DMS53 treated with DMSO at 0.1 percent for 48 hours (cell line): ENCODE data around the gene KIAA0040.

ENCODE experiments used
- DNase-seq: peaks from one replicate; lab custom pipeline; 2025; ENCODE audit not compliant: unreplicated experiment; lab: John Stamatoyannopoulos, UW

Gene KIAA0040

DNA sequence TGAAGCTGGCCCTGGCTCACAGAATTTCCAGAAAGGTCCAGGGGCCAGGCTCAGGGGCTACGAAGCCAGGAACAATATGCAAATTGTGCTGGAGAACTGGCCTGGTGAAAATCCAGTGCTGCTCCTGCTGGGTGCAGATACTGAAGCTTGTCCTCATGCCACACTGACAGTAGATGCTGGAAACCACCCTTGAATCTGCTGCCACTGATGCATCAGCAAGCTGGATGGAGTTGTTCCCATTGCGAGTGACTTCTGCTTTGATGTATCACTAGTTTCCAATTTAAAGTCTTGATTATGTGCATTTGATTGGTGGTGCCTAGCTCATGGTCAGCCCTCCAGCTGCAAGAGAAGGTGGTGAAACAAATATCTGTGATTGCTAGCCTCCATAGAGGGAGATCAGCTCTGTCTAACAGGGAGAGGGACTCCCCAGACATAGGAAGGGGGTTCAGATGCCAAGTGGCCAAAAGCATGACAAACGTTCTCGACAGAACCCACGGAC, 11.0 kb upstream of the KIAA0040 start:
- no peak for DNase-seq

GRCh38 chr1:175200678-175201521, 8.3 kb upstream of the KIAA0040 start:
- no peak for DNase-seq

DNA sequence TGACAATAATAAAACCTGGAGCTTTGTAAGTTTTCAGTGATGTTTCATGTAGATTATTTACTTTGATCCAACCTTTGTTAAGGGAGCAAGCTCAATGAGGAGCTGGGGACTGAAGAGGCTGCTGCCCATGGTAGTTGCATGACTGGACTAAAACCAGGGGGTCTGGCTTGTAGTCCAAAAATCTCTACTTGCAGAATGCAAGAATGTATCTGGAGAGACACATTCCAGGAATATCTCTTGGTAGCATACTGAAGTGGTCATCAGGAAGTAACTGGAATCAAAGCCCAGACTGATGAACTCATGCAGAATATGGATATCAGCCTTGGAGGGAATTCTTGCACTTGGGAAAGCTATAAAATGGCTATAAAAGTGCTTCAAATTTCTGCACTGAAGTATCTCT, 5.8 kb upstream of the KIAA0040 start:
- no peak for DNase-seq

GRCh38 chr1:175197531-175197930, 5.0 kb upstream of the KIAA0040 start:
- DNase-seq, result no peak

GRCh38 chr1:175195798-175196197, 3.2 kb upstream of the KIAA0040 start:
- DNase-seq, result no peak

DNA sequence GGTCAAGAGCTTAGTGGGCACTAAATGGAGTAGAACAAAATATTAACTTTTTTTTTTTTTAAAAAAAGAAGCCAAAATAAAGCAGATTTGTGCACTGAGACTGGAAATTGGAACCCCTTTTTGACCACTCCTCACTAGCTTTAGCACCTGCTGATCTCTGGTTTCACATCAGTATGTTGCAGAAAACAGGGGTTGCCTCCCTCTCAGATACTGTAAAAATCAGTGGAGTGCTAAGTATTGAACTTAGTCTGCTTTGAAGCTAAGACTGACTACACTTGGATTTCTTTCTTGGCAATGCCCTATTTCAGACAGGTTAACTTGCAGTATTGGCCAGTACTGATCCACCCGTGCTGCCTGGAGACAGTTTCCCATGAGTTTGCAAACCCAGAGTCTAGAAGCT, 2.7 kb upstream of the KIAA0040 start:
- no peak for DNase-seq

DNA sequence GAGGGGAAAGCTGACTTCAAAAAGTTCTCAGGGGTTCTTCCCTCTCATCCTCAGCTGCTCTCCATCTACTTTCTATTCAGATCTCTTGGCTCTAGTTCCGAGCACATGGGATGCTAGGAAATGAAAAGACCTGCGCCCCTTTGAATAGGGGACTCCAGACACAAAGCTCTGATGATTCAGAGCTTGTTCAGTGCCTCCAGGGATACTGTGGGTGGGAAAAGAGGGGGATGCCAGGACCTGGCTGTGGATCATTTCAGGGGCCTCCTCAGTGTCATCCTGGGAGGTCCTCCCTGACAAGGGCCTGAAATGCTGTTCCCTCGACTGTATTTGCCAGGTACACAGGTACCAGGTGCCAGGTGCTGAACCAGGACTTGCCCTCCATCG, 943 bp upstream of the KIAA0040 start:
- DNase-seq, result no peak

GRCh38 chr1:175192111-175192629, 406 bp downstream of the KIAA0040 start:
- peak; percentile 56 for DNase-seq

DNA sequence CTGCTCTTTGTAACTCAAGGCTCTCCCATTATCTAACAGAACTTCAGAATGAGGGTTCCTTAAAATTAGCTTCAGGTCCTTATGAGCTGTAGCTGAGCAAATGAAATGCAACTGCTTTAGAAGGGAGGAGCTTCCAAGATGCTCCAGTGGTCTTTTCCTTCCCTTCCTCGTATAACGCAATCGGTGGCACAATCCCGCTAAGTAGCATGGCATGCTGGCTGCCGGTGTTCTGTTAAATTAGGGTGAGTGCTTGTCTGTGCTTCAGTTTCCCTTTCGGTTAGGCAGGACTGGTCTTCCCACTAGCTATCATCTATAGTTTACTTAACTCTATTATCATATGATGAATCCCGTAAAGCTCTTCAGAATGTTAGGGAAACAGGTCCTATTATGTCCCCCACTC, 917 bp downstream of the KIAA0040 start:
- peak; percentile 51 for DNase-seq

GRCh38 chr1:175188936-175189335, 3.6 kb downstream of the KIAA0040 start:
- no peak for DNase-seq

DNA sequence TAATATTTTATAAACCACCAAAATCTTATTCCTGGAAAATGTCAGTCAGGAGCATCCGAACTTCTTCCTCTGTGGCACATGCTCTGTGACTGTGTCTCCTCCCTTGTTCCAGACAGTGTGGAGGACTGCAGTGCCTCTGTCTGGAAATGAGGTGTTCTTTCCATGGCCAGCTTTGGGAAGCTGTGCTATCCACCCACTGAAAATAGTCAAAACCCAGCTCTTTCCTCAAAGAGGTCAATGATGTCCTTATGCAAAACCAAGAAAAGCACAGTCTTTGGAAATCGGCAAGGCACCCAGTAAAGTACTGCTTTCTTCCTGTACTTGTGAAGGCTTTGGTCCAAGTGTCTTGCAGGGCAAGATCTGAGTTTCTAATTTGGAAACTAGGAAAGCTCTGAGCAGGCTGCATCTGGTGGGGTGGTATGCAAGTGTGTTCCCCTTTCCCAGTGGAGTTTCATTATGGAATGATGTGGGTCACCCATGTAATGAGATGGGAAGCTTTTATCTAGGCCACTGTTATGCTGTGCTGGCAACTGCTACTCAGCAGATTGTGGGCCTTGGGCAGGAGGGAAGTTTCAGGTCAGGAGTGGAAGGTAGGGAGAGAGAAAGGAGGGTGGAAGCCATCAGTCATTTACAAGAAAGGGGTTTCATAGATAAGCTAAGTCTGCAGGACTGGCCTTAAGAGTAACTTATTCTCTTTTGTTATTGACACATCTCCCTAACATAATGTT, 6.0 kb downstream of the KIAA0040 start:
- DNase-seq, result no peak

DNA sequence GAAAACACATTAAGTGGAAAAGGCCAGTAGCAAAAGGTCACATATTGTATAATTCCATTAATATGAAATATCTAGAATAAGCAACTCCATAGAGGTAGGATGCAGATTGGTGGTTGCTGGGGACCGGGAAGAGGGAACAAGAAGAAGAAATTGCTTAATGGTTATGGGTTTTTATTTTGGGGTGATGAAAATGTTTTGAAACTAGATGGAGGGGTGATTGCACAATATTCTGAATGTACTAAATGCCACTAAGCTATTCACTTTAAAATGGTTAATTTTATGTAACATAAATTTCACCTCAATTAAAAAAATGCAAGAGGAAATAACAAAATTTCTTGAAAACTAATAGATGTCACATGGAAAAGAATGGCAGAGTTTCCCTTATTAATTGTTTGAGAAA, 6.7 kb downstream of the KIAA0040 start:
- DNase-seq, result no peak

- DNase-seq, result no peak
Observed at GRCh38 chr1:175183586-175183985, 9.0 kb downstream of the KIAA0040 start.

DNA sequence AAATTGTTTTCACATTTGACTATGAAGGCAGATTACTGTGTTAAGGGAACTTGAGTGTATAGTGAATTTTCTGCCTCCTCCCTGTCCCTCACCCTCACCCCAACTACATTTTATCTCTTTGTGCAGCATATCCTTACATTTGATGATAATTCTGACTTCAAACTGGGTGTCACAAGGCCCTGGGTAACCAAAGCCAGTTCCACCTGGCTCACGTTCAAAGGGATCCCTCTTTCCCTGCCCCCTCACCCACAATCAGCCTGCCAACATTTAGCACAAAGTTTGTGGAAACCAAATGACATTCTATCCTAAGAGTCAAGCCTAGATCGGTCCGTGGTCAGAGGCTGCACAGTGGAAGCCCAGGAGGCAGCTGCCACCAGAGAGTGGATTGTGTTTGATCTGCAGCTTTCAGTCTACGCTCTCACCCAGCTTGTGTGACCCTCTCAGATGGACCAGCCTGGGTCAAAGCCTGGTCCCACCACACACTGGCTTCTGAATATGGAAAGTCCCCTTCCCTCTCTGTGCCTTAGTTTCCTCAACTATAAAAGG, 10.3 kb downstream of the KIAA0040 start:
- no peak for DNase-seq

DNA sequence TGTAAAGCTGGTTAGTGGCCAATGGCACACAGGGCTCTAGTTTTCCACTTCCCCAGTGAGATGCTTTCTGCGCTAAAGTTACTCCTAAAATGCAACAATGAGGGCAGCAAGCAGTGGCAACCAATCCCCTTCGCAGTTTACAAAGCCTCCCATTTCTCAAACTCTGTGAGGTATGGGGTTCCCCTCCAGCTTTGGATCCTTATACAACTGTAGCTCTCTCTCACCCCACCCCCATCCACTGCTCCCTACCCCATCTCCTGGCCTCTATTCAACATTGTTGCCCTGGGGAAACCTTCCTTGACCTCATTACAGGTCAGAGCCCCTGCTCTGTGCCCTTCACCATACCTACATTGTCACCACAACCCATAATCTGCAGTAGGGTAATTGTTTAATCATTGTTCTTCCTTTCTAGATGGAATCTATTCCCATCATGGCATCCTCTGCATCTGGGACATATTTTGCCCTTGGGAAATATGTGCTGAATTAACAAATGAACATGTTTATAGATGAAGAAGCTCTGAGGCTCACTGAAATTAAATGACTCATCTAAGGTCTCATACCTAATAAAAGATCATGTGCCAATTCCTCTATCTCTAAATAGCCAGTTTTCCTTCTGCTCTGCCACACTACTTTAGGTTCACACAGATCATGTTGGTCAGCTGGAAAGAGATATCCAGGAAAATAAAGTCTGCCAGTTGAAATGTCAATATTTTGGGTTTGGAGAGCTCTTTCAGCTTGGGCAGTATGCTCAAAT, 12.6 kb downstream of the KIAA0040 start:
- no peak for DNase-seq

DNA sequence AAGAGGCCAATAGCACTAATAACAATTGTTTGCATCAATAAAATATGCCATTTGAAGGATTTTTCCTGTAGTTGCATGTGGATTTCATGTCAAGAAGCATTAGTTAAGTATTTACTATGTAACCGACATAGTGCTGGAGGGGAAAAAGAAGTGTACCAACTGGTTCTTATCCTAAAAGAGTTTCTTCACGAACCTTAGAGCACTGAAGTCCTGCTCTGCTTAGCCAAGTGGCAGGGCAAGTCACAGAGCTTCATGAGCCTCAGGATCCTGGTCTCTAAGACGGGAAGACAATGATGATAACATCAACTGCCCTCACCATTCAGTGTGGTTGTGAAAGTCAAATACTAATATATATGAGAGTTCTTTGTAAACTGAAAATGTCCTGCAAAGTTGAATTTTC, 14.1 kb downstream of the KIAA0040 start:
- no peak for DNase-seq

DNA sequence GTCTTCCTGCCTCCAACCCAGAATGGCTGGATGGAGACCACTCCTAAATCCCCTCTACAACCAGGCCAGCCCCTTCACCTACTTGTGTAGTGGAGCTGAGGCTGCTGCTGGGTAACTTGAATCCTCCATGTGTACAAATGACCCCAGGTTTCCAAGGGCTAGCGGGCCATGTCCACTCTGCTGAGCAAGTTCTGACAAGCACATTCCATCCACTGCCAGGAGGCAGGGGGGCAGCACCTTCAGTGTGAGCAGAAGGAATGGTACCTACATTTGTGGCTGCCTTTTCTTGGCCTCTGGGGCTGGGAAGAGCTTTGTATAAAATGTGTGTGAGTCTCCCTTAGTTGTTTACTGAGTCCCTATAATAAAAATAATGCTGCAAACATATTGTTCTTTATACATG, 14.5 kb downstream of the KIAA0040 start:
- DNase-seq, result no peak

DNA sequence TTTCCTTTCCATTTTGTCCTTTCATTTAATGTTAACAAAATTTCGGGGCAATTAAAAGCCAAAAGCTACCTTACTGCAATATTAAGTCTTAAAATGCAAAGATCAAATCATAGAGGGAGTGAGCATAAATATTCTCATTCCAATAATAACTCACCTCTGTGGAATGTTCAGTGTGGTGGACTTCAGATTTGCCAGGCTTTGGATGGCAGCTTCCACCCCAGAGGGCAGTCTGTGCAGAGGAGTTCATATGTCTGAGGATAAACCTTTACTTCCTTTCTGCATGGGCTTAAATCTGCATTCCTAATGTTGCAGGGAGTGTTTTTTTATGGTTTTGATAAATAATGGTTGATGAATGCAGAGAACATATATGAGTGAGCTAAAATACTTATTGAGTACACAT, 16.3 kb downstream of the KIAA0040 start:
- no peak for DNase-seq

- no peak for DNase-seq
Observed at GRCh38 chr1:175174309-175175102, 18.1 kb downstream of the KIAA0040 start.

- DNase-seq, result no peak
Observed at GRCh38 chr1:175173531-175173930, 19.0 kb downstream of the KIAA0040 start.
